ENCODE results near the gene DOK7. TPM values are rescaled to one million over a fixed set of nuclear protein-coding genes. Genes with fewer than 3 reads are reported as not detected.

The DOK7 gene
- total RNA-seq, 2 donors from 2014 or later, result 8.2 to 16.4 TPM

- intact Hi-C loops (cut with DNase I), result no loop called here
- H3K9me3 ChIP-seq, result no peaks in the 10 kb centered on the region
- DNase-seq (ENCODE audit: low spot score), result no peak
- H3K36me3 ChIP-seq, result no peaks in the 10 kb centered on the region
- no peaks in the 10 kb centered on the region for H3K27me3 ChIP-seq (replicated peaks; ENCODE audit: insufficient read depth)
- no peak overlapping the region for H3K4me3 ChIP-seq
- H3K27ac ChIP-seq, result no peak overlapping the region
- H3K4me1 ChIP-seq (replicated peaks), result no peaks in the 10 kb centered on the region
- WGBS, result 71% methylated on average over 11 of the region's 11 CpGs
- TF ChIP-seq POLR2AphosphoS5 (IDR thresholded peaks at IDR 0.05) (no peak), CTCF (IDR thresholded peaks at IDR 0.05) (no peak), POLR2A (IDR thresholded peaks at IDR 0.05) (no peak)
These were observed 35.3 kb downstream of the DOK7 start for GRCh38 chr4:3498407-3498806.

GRCh38 chr4:3498901-3499510 is 35.9 kb downstream of the DOK7 start:
- Histone ChIP-seq H3K9me3 (no peaks in the 10 kb centered on the region), H3K4me1 (replicated peaks) (no peaks in the 10 kb centered on the region), H3K27ac (no peak overlapping the region), H3K27me3 (replicated peaks; ENCODE audit: insufficient read depth) (no peaks in the 10 kb centered on the region), H3K4me3 (no peak overlapping the region), H3K36me3 (no peaks in the 10 kb centered on the region)
- no peak for DNase-seq (ENCODE audit: low spot score)
- WGBS, result 85% methylated on average over 15 of the region's 20 CpGs
- intact Hi-C loops (cut with DNase I), result no loop called here
- no peak for TF ChIP-seq POLR2A (IDR thresholded peaks at IDR 0.05)

- no peak overlapping the region for H3K27ac ChIP-seq
- intact Hi-C loops (cut with DNase I), result no loop called here
- H3K4me3 ChIP-seq, result no peak overlapping the region
- H3K9me3 ChIP-seq, result no peaks in the 10 kb centered on the region
- H3K4me1 ChIP-seq (replicated peaks), result no peaks in the 10 kb centered on the region
- 93% methylated on average over 12 of the region's 12 CpGs for WGBS
- no peaks in the 10 kb centered on the region for H3K27me3 ChIP-seq (replicated peaks; ENCODE audit: insufficient read depth)
- no peaks in the 10 kb centered on the region for H3K36me3 ChIP-seq
- TF ChIP-seq CTCF (IDR thresholded peaks at IDR 0.05) (no peak), POLR2A (IDR thresholded peaks at IDR 0.05) (no peak), POLR2AphosphoS5 (IDR thresholded peaks at IDR 0.05) (no peak)
- DNase-seq (ENCODE audit: low spot score), result no peak
These were observed 36.6 kb downstream of the DOK7 start for GRCh38 chr4:3499710-3500109.

- Histone ChIP-seq H3K4me1 (replicated peaks) (no peaks in the 10 kb centered on the region), H3K9me3 (no peaks in the 10 kb centered on the region), H3K4me3 (no peak overlapping the region), H3K36me3 (no peaks in the 10 kb centered on the region), H3K27ac (no peak overlapping the region), H3K27me3 (replicated peaks; ENCODE audit: insufficient read depth) (no peaks in the 10 kb centered on the region)
- no peak for TF ChIP-seq POLR2AphosphoS5 (IDR thresholded peaks at IDR 0.05)
- TF ChIP-seq CTCF (IDR thresholded peaks at IDR 0.05), result no peak
- WGBS, result 97% methylated on average over 14 of the region's 17 CpGs
- DNase-seq (ENCODE audit: low spot score), result no peak
- intact Hi-C loops (cut with DNase I), result no loop called here
These were observed 37.0 kb downstream of the DOK7 start for GRCh38 chr4:3500111-3500510.

- no peak overlapping the region for H3K4me3 ChIP-seq
- no peak overlapping the region for H3K27ac ChIP-seq
- no peaks in the 10 kb centered on the region for H3K4me1 ChIP-seq (replicated peaks)
- WGBS, result 84% methylated on average over 23 of the region's 29 CpGs
- no peaks in the 10 kb centered on the region for H3K27me3 ChIP-seq (replicated peaks; ENCODE audit: insufficient read depth)
- no peaks in the 10 kb centered on the region for H3K9me3 ChIP-seq
- TF ChIP-seq POLR2A (IDR thresholded peaks at IDR 0.05) (no peak), CTCF (IDR thresholded peaks at IDR 0.05) (no peak), POLR2AphosphoS5 (IDR thresholded peaks at IDR 0.05) (no peak)
- intact Hi-C loops (cut with DNase I), result no loop called here
- H3K36me3 ChIP-seq, result no peaks in the 10 kb centered on the region
- no peak for DNase-seq (ENCODE audit: low spot score)
These were observed 37.6 kb downstream of the DOK7 start for GRCh38 chr4:3500634-3501101.
